SU-DHL-6 (cell line): Measurements from ENCODE around the gene LDLRAD3.

Experiments
- H2AFZ ChIP-seq: fragments of 200-600 bp; sonication (generic); 2 replicates; pipeline ENCODE4 v1.6.1; 2014; ENCODE audit warnings: low read depth, mild to moderate bottlenecking, moderate library complexity, mixed read lengths, antibody characterized with exemption, low read length; ENCODE audit not compliant: severe bottlenecking
- H3F3A ChIP-seq: fragments of 200-600 bp; shearing (Covaris generic); 2 replicates; pipeline ENCODE4 v1.6.0; 2016; ENCODE audit warnings: antibody characterized with exemption, mild to moderate bottlenecking; ENCODE audit not compliant: insufficient read depth
- H3K27ac ChIP-seq: fragments of 200-600 bp; sonication (generic); 2 replicates; pipeline ENCODE4 v1.5.1; 2016; ENCODE audit warnings: low read depth, mild to moderate bottlenecking, low read length, moderate library complexity, mixed read lengths
- H3K27me3 ChIP-seq: fragments of 200-600 bp; sonication (generic), shearing (Covaris generic); 2 replicates; pipeline ENCODE4 v1.6.0; 2014; ENCODE audit warnings: mild to moderate bottlenecking, low read length
- H3K36me3 ChIP-seq: fragments of 200-600 bp; sonication (generic); 2 replicates; pipeline ENCODE4 v1.6.1; 2014; ENCODE audit warnings: mild to moderate bottlenecking, low read length, mixed read lengths
- H3K4me2 ChIP-seq: fragments of 300-600, 200-600 bp; shearing (Covaris generic), sonication (generic); 2 replicates; pipeline ENCODE4 v1.6.0; 2014; ENCODE audit warnings: low read length, low read depth, mild to moderate bottlenecking; ENCODE audit not compliant: poor library complexity, severe bottlenecking
- H3K4me3 ChIP-seq: fragments of 200-600 bp; sonication (generic); 2 replicates; pipeline ENCODE4 v1.5.1; 2014; ENCODE audit warnings: antibody characterized with exemption, low read length, mild to moderate bottlenecking, mixed read lengths; ENCODE audit not compliant: insufficient read depth, poor library complexity, severe bottlenecking
- H3K79me2 ChIP-seq: fragments of 200-600 bp; sonication (generic); 2 replicates; pipeline ENCODE4 v1.6.1; 2014; ENCODE audit warnings: mild to moderate bottlenecking, low read length, moderate library complexity; ENCODE audit not compliant: insufficient read depth
- H3K9ac ChIP-seq: fragments of 200-600 bp; sonication (generic); 2 replicates; pipeline ENCODE4 v1.7.0; 2014; ENCODE audit warnings: mild to moderate bottlenecking, low read length
- H3K9me2 ChIP-seq: fragments of 200-600 bp; sonication (generic); replicated peaks from 2 replicates; pipeline ENCODE4 v1.6.1; 2014; ENCODE audit warnings: low read length; ENCODE audit not compliant: insufficient read depth
- H3K9me3 ChIP-seq: fragments of 200-600 bp; sonication (generic); 2 replicates; pipeline ENCODE4 v1.6.1; 2014; ENCODE audit warnings: low read length, mixed read lengths; ENCODE audit not compliant: insufficient read depth
- H4K20me1 ChIP-seq: fragments of 200-600 bp; sonication (generic); 2 replicates; pipeline ENCODE4 v1.6.1; 2014; ENCODE audit warnings: low read depth, mild to moderate bottlenecking, antibody characterized with exemption, low read length, moderate library complexity, mixed read lengths
- EZH2phosphoT487 ChIP-seq: fragments of 200-600 bp; sonication (generic), shearing (Covaris generic); conservative IDR thresholded peaks from 2 replicates; pipeline ENCODE4 v1.6.1; 2018; ENCODE audit warnings: mild to moderate bottlenecking, antibody characterized with exemption, low read length, moderate library complexity, mixed read lengths
- TF ChIP-seq, protein P1 (sequence below): fragments of 200-600 bp; sonication (generic); IDR thresholded peaks from one replicate; pipeline ENCODE4 v1.5.1; 2017; ENCODE audit warnings: antibody characterized with exemption, mild to moderate bottlenecking, low read length, moderate library complexity; ENCODE audit not compliant: insufficient read depth, poor library complexity, severe bottlenecking

The LDLRAD3 gene

DNA sequence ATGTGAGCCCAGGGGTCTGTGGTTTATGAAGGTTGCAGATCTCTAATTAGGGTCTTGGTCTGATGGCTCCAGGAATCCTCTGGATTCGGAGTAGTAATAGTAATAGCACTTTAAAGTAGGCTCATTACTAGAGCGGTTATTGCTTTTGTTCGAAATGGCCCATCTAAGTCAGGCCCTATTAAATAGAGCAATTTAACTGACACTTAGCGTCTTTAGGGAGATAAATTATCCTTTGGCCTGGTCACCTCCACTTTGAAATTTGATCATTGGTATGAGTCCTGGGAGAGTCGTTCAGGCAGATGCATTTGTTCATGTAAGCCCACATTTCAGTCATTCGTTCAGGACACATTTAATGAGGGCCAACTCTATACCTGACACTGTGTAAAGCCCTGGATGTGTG lies 54.8 kb downstream of the LDLRAD3 start:
- Histone ChIP-seq H2AFZ (no peak overlapping the region), H3K27me3 (no peaks in the 10 kb centered on the region), H3K27ac (no peak overlapping the region), H3F3A (no peaks in the 10 kb centered on the region), H4K20me1 (no peaks in the 10 kb centered on the region), H3K4me2 (no peak overlapping the region), H3K9ac (no peak overlapping the region), H3K36me3 (no peaks in the 10 kb centered on the region), H3K4me3 (no peak overlapping the region), H3K9me2 (no peaks in the 10 kb centered on the region), H3K79me2 (no peaks in the 10 kb centered on the region), H3K9me3 (no peaks in the 10 kb centered on the region)
- TF ChIP-seq, protein P1, sequence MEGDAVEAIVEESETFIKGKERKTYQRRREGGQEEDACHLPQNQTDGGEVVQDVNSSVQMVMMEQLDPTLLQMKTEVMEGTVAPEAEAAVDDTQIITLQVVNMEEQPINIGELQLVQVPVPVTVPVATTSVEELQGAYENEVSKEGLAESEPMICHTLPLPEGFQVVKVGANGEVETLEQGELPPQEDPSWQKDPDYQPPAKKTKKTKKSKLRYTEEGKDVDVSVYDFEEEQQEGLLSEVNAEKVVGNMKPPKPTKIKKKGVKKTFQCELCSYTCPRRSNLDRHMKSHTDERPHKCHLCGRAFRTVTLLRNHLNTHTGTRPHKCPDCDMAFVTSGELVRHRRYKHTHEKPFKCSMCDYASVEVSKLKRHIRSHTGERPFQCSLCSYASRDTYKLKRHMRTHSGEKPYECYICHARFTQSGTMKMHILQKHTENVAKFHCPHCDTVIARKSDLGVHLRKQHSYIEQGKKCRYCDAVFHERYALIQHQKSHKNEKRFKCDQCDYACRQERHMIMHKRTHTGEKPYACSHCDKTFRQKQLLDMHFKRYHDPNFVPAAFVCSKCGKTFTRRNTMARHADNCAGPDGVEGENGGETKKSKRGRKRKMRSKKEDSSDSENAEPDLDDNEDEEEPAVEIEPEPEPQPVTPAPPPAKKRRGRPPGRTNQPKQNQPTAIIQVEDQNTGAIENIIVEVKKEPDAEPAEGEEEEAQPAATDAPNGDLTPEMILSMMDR: no peak
- TF ChIP-seq EZH2phosphoT487: no peak

DNA sequence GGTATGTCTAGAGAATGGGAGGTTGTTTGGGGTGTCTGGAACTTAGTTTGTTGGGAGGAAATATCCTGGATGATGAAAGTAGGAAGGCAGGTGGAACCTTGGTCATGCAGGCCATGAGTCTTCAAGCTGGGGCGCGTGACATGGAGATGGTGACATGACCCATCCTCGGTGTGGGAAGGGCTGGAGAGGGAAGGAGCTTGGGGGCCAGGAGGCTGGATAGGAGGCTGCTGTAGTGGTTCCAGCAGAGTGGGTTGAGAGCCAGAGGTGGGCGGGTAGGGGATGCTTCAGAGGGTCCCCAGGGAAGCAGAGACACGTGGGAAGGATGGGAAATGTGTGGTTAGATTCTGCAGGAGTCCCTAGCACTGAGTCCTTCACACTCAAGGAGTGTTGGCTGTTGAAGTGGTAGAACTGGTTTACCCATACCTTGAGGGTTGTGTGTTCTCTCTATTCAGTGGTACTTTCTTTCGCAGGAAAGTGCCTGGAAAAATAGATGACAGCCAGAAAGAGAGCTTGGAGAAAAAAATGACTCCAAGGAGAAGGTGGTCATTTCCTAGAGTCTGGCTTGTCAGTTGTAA lies 56.8 kb downstream of the LDLRAD3 start:
- Histone ChIP-seq H3K9me2 (no peaks in the 10 kb centered on the region), H3K27me3 (no peaks in the 10 kb centered on the region), H3F3A (no peaks in the 10 kb centered on the region), H3K4me2 (no peak overlapping the region), H4K20me1 (no peaks in the 10 kb centered on the region), H3K79me2 (no peaks in the 10 kb centered on the region), H2AFZ (no peak overlapping the region), H3K36me3 (no peaks in the 10 kb centered on the region), H3K4me3 (no peak overlapping the region), H3K9me3 (no peaks in the 10 kb centered on the region), H3K9ac (no peak overlapping the region), H3K27ac (no peak overlapping the region)
- TF ChIP-seq, protein P1: no peak
- TF ChIP-seq EZH2phosphoT487: no peak

DNA sequence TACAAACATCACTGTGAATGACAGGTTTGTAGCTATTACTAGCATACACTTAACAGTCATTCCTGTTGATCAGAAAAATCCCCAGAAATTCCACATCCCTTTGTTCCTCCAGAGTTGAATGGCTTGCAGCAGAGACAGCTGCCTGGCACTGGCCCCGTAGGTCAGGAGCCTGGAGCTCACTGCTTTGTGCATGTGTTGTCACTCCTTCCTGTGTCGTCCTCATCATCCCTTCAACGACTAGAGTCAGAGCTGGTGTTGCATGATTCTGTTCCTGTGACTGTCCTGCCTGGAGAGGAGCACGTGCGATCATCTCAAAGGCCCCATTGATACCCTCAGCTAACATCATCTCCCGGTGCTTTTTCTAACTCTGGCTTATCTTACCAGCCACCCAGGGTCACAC lies 58.3 kb downstream of the LDLRAD3 start:
- Histone ChIP-seq H3K9me2 (no peaks in the 10 kb centered on the region), H3K79me2 (no peaks in the 10 kb centered on the region), H3K27me3 (no peaks in the 10 kb centered on the region), H3K9me3 (no peaks in the 10 kb centered on the region), H3K4me3 (no peak overlapping the region), H4K20me1 (no peaks in the 10 kb centered on the region), H3K27ac (no peak overlapping the region), H3K36me3 (no peaks in the 10 kb centered on the region), H3K9ac (no peak overlapping the region), H3F3A (no peaks in the 10 kb centered on the region), H3K4me2 (no peak overlapping the region), H2AFZ (no peak overlapping the region)
- TF ChIP-seq, protein P1: no peak
- TF ChIP-seq EZH2phosphoT487: no peak

DNA sequence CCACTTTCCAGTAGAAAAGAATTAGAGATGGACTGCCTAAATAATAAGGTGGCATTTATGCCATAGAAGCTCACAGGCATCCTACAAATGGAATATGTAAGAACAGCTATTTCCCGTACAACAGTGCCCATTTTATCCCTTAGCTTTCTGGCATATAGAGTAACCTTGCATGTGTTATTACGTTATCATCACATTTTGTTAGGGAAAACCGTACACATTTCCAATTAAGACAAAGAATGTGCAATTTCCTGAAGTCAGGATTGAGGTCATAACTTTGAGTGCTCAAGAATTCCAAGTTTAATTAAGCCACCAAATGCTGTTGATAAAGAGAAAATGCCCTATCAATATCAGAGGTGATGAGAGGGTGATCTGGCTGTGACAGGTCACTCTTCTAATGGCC lies 58.9 kb downstream of the LDLRAD3 start:
- H3K9me3 ChIP-seq: no peaks in the 10 kb centered on the region
- no peaks in the 10 kb centered on the region for H4K20me1 ChIP-seq
- no peak overlapping the region for H3K27ac ChIP-seq
- TF ChIP-seq, protein P1: no peak
- no peak for TF ChIP-seq EZH2phosphoT487
- no peaks in the 10 kb centered on the region for H3F3A ChIP-seq
- no peaks in the 10 kb centered on the region for H3K9me2 ChIP-seq
- no peaks in the 10 kb centered on the region for H3K36me3 ChIP-seq
- no peak overlapping the region for H3K9ac ChIP-seq
- H3K79me2 ChIP-seq: no peaks in the 10 kb centered on the region
- no peak overlapping the region for H3K4me3 ChIP-seq
- H3K4me2 ChIP-seq: no peak overlapping the region
- no peak overlapping the region for H2AFZ ChIP-seq
- H3K27me3 ChIP-seq: no peaks in the 10 kb centered on the region
